ENCODE data around the gene ZNF70.

- no peak for TF ChIP-seq RORB (CRISPR knock-in tag; IDR thresholded peaks at IDR 0.05)
- TF ChIP-seq TCF7 (CRISPR knock-in tag; IDR thresholded peaks at IDR 0.05; ENCODE audit: low read depth), result no peak
- TF ChIP-seq JUN (CRISPR knock-in tag; IDR thresholded peaks at IDR 0.05), result no peak
- no peak for TF ChIP-seq ESRRA (CRISPR knock-in tag; IDR thresholded peaks at IDR 0.05; ENCODE audit: borderline replicate concordance)
- no peak for TF ChIP-seq CTCF (IDR thresholded peaks at IDR 0.05)
- no peak for TF ChIP-seq TEAD4 (CRISPR knock-in tag; IDR thresholded peaks at IDR 0.05)
- TF ChIP-seq MXD4 (CRISPR knock-in tag; IDR thresholded peaks at IDR 0.05; ENCODE audit: borderline replicate concordance), result no peak
- TF ChIP-seq ZNF671 (CRISPR knock-in tag; IDR thresholded peaks at IDR 0.05), result no peak
- no peak for TF ChIP-seq NFE2L1 (CRISPR knock-in tag; IDR thresholded peaks at IDR 0.05)
- TF ChIP-seq E2F1 (CRISPR knock-in tag; IDR thresholded peaks at IDR 0.05), result no peak
- TF ChIP-seq E2F4 (CRISPR knock-in tag; IDR thresholded peaks at IDR 0.05; ENCODE audit: borderline replicate concordance, low read depth), result no peak
- TF ChIP-seq CREM (CRISPR knock-in tag; IDR thresholded peaks at IDR 0.05), result no peak
- no peak for TF ChIP-seq SP1 (CRISPR knock-in tag; conservative IDR thresholded peaks at IDR 0.05)
Measured at GRCh38 chr22:23750367-23750713, 572 bp downstream of the ZNF70 start.
